Ishikawa (cell line): ENCODE results near the gene G0S2.

Source experiments
- CEBPB ChIP-seq: IDR thresholded peaks from 2 replicates; pipeline ENCODE4 v1.6.1; 2012
- CREB1 ChIP-seq: IDR thresholded peaks from 2 replicates; pipeline ENCODE4 v1.6.1; 2012; ENCODE audit warnings: low read depth
- EGR1 ChIP-seq: IDR thresholded peaks from 2 replicates; pipeline ENCODE4 v1.6.1; 2012
- EP300 ChIP-seq: IDR thresholded peaks from 2 replicates; pipeline ENCODE4 v1.6.1; 2012; ENCODE audit warnings: borderline replicate concordance
- FOXM1 ChIP-seq: IDR thresholded peaks from 2 replicates; pipeline ENCODE4 v1.6.1; 2012; ENCODE audit warnings: low read depth, borderline replicate concordance
- RAD21 ChIP-seq: IDR thresholded peaks from 2 replicates; pipeline ENCODE4 v1.6.1; 2012; ENCODE audit warnings: low read depth
- TEAD4 ChIP-seq: IDR thresholded peaks from 2 replicates; pipeline ENCODE4 v1.6.1; 2012
- YY1 ChIP-seq: IDR thresholded peaks from 2 replicates; pipeline ENCODE4 v1.6.1; 2012; ENCODE audit warnings: low read depth
- TF ChIP-seq, protein P1 (sequence below): IDR thresholded peaks from 2 replicates; pipeline ENCODE4 v1.6.1; 2012; ENCODE audit warnings: low read depth, mild to moderate bottlenecking
- TF ChIP-seq, protein P2 (sequence below): IDR thresholded peaks from 2 replicates; pipeline ENCODE4 v1.6.1; 2012

DNA sequence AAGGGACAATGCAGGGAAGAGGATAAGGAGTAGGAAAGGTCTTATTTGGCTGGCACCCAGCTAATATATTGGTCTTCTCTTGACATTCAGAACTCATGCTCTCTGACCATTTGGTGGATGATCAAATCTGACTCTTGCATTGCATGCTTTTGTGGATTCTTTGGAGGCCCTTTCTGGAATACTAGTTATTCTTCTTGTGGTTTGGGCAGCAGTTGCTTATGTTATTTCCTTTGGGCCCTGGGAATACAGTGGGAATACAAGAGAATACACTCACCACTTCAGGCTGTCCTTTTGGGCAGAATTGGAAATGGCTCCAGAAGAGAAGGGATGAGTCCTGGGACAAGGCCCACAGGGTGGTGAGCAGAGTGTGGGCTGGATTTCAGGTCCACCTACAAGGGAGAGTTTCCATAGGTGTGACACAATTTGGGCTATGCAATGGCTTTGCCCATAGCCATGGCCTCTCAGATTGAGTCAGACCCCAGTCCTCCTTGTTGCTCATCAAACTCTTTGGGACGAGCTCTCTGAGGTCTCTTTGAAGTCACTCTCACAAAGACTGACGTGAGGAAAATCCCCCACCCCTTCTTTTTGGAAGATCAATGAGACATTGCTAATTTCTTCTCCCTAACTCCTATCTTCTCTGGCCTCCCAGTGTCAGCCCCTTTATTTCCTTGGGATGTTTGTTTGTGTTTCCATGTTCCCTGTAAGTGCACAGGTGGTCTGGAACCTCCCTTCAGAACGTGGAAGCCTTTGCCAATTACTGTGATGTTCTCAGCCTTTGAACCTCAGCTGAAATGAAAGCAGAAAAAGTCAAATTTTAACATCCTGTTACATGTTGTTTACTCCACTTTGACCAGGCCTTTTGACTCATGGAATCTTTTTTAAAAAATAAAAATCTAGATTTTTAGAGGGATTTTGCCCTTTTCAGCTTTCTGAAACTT lies 48.8 kb downstream of the G0S2 start:
- TF ChIP-seq EGR1 = no peak
- TF ChIP-seq YY1 = no peak
- TF ChIP-seq, protein P1, sequence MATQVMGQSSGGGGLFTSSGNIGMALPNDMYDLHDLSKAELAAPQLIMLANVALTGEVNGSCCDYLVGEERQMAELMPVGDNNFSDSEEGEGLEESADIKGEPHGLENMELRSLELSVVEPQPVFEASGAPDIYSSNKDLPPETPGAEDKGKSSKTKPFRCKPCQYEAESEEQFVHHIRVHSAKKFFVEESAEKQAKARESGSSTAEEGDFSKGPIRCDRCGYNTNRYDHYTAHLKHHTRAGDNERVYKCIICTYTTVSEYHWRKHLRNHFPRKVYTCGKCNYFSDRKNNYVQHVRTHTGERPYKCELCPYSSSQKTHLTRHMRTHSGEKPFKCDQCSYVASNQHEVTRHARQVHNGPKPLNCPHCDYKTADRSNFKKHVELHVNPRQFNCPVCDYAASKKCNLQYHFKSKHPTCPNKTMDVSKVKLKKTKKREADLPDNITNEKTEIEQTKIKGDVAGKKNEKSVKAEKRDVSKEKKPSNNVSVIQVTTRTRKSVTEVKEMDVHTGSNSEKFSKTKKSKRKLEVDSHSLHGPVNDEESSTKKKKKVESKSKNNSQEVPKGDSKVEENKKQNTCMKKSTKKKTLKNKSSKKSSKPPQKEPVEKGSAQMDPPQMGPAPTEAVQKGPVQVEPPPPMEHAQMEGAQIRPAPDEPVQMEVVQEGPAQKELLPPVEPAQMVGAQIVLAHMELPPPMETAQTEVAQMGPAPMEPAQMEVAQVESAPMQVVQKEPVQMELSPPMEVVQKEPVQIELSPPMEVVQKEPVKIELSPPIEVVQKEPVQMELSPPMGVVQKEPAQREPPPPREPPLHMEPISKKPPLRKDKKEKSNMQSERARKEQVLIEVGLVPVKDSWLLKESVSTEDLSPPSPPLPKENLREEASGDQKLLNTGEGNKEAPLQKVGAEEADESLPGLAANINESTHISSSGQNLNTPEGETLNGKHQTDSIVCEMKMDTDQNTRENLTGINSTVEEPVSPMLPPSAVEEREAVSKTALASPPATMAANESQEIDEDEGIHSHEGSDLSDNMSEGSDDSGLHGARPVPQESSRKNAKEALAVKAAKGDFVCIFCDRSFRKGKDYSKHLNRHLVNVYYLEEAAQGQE = no peak
- no peak for TF ChIP-seq CREB1
- no peak for TF ChIP-seq CEBPB
- TF ChIP-seq, protein P2, sequence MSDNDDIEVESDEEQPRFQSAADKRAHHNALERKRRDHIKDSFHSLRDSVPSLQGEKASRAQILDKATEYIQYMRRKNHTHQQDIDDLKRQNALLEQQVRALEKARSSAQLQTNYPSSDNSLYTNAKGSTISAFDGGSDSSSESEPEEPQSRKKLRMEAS = no peak
- TF ChIP-seq TEAD4 = no peak
- no peak for TF ChIP-seq RAD21
- no peak for TF ChIP-seq FOXM1
- no peak for TF ChIP-seq EP300
